ENCODE results near the gene SON. TPM values are rescaled to one million over a fixed set of nuclear protein-coding genes. Genes with fewer than 3 reads are reported as not detected.

The SON gene
- total and polyA plus RNA-seq, 2 of the 13 experiments (the other 11 are each of a cell fraction or from before 2014, with no cell fraction given): 61.3 to 78.3 TPM

- peak; percentile 44; the same call in 1 of the 2 replicates for TF ChIP-seq ZGPAT (CRISPR knock-in tag; IDR thresholded peaks at IDR 0.05)
- TF ChIP-seq PITX1 (CRISPR knock-in tag; IDR thresholded peaks at IDR 0.05): no peak
- TF ChIP-seq RXRB (CRISPR knock-in tag; IDR thresholded peaks at IDR 0.05; ENCODE audit: borderline replicate concordance): peak; percentile 11; the same call in 1 of the 2 replicates
- no peak for TF ChIP-seq ELF4 (CRISPR knock-in tag; IDR thresholded peaks at IDR 0.05; ENCODE audit: borderline replicate concordance)
- TF ChIP-seq THAP9 (CRISPR knock-in tag; IDR thresholded peaks at IDR 0.05; ENCODE audit: borderline replicate concordance): peak; percentile 96
- no peak for TF ChIP-seq ZNF672 (CRISPR knock-in tag; IDR thresholded peaks at IDR 0.05)
- no peak for TF ChIP-seq XBP1 (CRISPR knock-in tag; IDR thresholded peaks at IDR 0.05)
- no peak for TF ChIP-seq ZSCAN30 (CRISPR knock-in tag; IDR thresholded peaks at IDR 0.05)
- TF ChIP-seq ZBTB26 (CRISPR knock-in tag; IDR thresholded peaks at IDR 0.05; ENCODE audit: borderline replicate concordance): peak; percentile 10; the same call in 1 of the 2 replicates
- no peak for TF ChIP-seq TSC22D2 (CRISPR knock-in tag; IDR thresholded peaks at IDR 0.05; ENCODE audit: borderline replicate concordance)
- 0 out of 2 replicates have a peak, but pooled peaks have one; percentile 17 for TF ChIP-seq ZBTB33 (CRISPR knock-in tag; IDR thresholded peaks at IDR 0.05)
- no peak for TF ChIP-seq ZBED4 (CRISPR knock-in tag; IDR thresholded peaks at IDR 0.05; ENCODE audit: borderline replicate concordance)
- no peak for TF ChIP-seq SETDB1 (CRISPR knock-in tag; IDR thresholded peaks at IDR 0.05; ENCODE audit: borderline replicate concordance)
- TF ChIP-seq ZNF841 (CRISPR knock-in tag; IDR thresholded peaks at IDR 0.05; ENCODE audit: borderline replicate concordance): no peak
- no peak for TF ChIP-seq SYNCRIP (IDR thresholded peaks at IDR 0.05; ENCODE audit: insufficient read depth, low read depth, low read length)
- TF ChIP-seq PAF1 (CRISPR knock-in tag; IDR thresholded peaks at IDR 0.05): no peak
- no peak for TF ChIP-seq NBN (conservative IDR thresholded peaks at IDR 0.05)
These were observed at the start of gene SON (continued) for GRCh38 chr21:33542640-33543504.

Measured in HepG2 (cell line).